GM12878 (cell line): ENCODE data around the gene DNAJA1. TPM values are rescaled to one million over a fixed set of nuclear protein-coding genes. Genes with fewer than 3 reads are reported as not detected.

Experiments
- BCLAF1 ChIP-seq: fragments of 450-650 bp; IDR thresholded peaks from 2 replicates; pipeline ENCODE4 v1.6.1; 2017; ENCODE audit warnings: antibody characterized with exemption, mild to moderate bottlenecking, moderate library complexity
- CEBPZ ChIP-seq: fragments of 150-350 bp; IDR thresholded peaks from 2 replicates; pipeline ENCODE4 v1.6.1; 2016; ENCODE audit warnings: low read depth, low read length
- CHD4 ChIP-seq: fragments of 200-600 bp; sonication (generic); IDR thresholded peaks from 2 replicates; pipeline ENCODE4 v1.6.1; 2016; ENCODE audit warnings: mild to moderate bottlenecking
- EZH2 ChIP-seq: IDR thresholded peaks from 2 replicates; pipeline ENCODE4 v1.6.1; 2012; ENCODE audit warnings: low read depth, mild to moderate bottlenecking, control low read depth, inconsistent platforms, low read length, borderline replicate concordance; ENCODE audit not compliant: control insufficient read depth
- HDAC2 ChIP-seq: fragments of 200-600 bp; sonication (generic); IDR thresholded peaks from 2 replicates; pipeline ENCODE4 v1.6.1; 2017
- NFYA ChIP-seq: IDR thresholded peaks from 2 replicates; pipeline ENCODE4 v1.6.1; 2011; ENCODE audit warnings: low read depth, mild to moderate bottlenecking, low read length, improper control_type of control experiment, borderline replicate concordance
- POLR2AphosphoS2 ChIP-seq: IDR thresholded peaks from 2 replicates; pipeline ENCODE4 v1.6.1; 2011; ENCODE audit warnings: low read depth, mild to moderate bottlenecking, low read length, improper control_type of control experiment, moderate library complexity
- RAD21 ChIP-seq: IDR thresholded peaks from 2 replicates; pipeline ENCODE4 v1.6.1; 2011; ENCODE audit warnings: mild to moderate bottlenecking, low read depth, low read length, moderate library complexity; ENCODE audit not compliant: insufficient read depth
- RELB ChIP-seq: fragments of 450-650 bp; IDR thresholded peaks from 2 replicates; pipeline ENCODE4 v1.6.1; 2017; ENCODE audit warnings: low read depth, mild to moderate bottlenecking, moderate library complexity
- SPI1 ChIP-seq: IDR thresholded peaks from 2 replicates; pipeline ENCODE4 v1.6.1; 2011; ENCODE audit warnings: low read depth, mild to moderate bottlenecking, low read length, moderate library complexity, borderline replicate concordance; ENCODE audit not compliant: insufficient read depth
- TARDBP ChIP-seq: IDR thresholded peaks from 2 replicates; pipeline ENCODE4 v1.6.1; 2016; ENCODE audit warnings: borderline replicate concordance
- ZBTB4 ChIP-seq: fragments of 450-650 bp; formaldehyde crosslinking; IDR thresholded peaks from 2 replicates; pipeline ENCODE4 v1.4.0; 2022; ENCODE audit warnings: mild to moderate bottlenecking, moderate library complexity
- ZNF207 ChIP-seq: fragments of 450-650 bp; IDR thresholded peaks from 2 replicates; pipeline ENCODE4 v1.6.1; 2014; ENCODE audit warnings: antibody characterized with exemption, mild to moderate bottlenecking, borderline replicate concordance
- polyA plus RNA-seq, 11 experiments: library from polyadenylated mRNA; depleted of rRNA in 4 of 11; unstranded in 6 of 11; stranded (reverse) in 5 of 11; fragments of >200 nt; fragmentation: Nextera tagmentation in 4 of 11; fragmentation: Illumina TruSeq in 1 of 11; extraction: Ambion mirVana in 4 of 11; extraction: Trizol in 1 of 11; gene quantifications; 1 replicate in 1 of 11; 2 replicates in 10 of 11; pipeline versions ENCODE4 v1.2.1 to v1.2.3, GENCODE V29; 2011 to 2016; ENCODE audit warnings: inconsistent platforms in 2 of 11, missing spikeins in 2 of 11, low read depth in 1 of 11
- total RNA-seq, 4 experiments: library from RNA; depleted of rRNA in 3 of 4; stranded (reverse); fragments of >200 nt in 3 of 4; fragmentation: Illumina TruSeq in 1 of 4; extraction: Trizol in 1 of 4; gene quantifications; 2 replicates each; pipeline versions ENCODE4 v1.2.1 to v1.2.3, GENCODE V29; 2013 to 2021

The DNAJA1 gene
- total and polyA plus RNA-seq, 10 of the 15 experiments (the other 5 are each of a cell fraction or from before 2014, with no cell fraction given) = 69.7 to 206 (median 146) TPM

- no peak for TF ChIP-seq CEBPZ
- no peak for TF ChIP-seq RAD21
- no peak for TF ChIP-seq RELB
- TF ChIP-seq SPI1 = no peak
- no peak for TF ChIP-seq BCLAF1
- no peak for TF ChIP-seq EZH2
- no peak for TF ChIP-seq TARDBP
- no peak for TF ChIP-seq NFYA
- TF ChIP-seq ZBTB4 (CRISPR knock-in tag) = no peak
- TF ChIP-seq CHD4 = no peak
- no peak for TF ChIP-seq HDAC2
- TF ChIP-seq ZNF207 = no peak
- no peak for TF ChIP-seq POLR2AphosphoS2
- TF ChIP-seq, all 136 proteins: peak for 0
These were observed 7.8 kb downstream of the DNAJA1 start (continued) for GRCh38 chr9:33032865-33033264.
